RPMI7951 (cell line): ENCODE data around the gene ETV4. TPM values are rescaled to one million over a fixed set of nuclear protein-coding genes. Genes with fewer than 3 reads are reported as not detected.
"Not testable (repeated sequence)": the region's sequence is repeated elsewhere in the genome, so short reads cannot be mapped to it uniquely, and the experiment has no call there.

Source experiments
- DNase-seq: peaks from one replicate; pipeline ENCODE4 v3.0.0-alpha.2; 2012; ENCODE audit warnings: low read depth
- total RNA-seq: library from RNA; depleted of rRNA; stranded (reverse); fragments of >200 nt; shearing (Covaris generic); gene quantifications from 2 replicates; pipeline ENCODE4 v1.2.3, GENCODE V29; 2014; rRNA removed

The ETV4 gene
- total RNA-seq, 1 experiment from 2014 or later: 44.2 TPM

- peak; percentile 39 for DNase-seq
Observed at GRCh38 chr17:43517615-43518386, 28.3 kb downstream of the ETV4 start.

- no peak for DNase-seq
Observed at GRCh38 chr17:43517161-43517560, 29.0 kb downstream of the ETV4 start.

- no peak for DNase-seq
Observed at GRCh38 chr17:43515656-43516055, 30.5 kb downstream of the ETV4 start.

- DNase-seq: not testable (repeated sequence)
Observed at GRCh38 chr17:43511199-43511598, 34.9 kb downstream of the ETV4 start.

- DNase-seq: not testable (repeated sequence)
Observed at GRCh38 chr17:43509440-43509839, 36.7 kb downstream of the ETV4 start.

- DNase-seq: no peak
Observed at GRCh38 chr17:43490621-43491020, 55.5 kb downstream of the ETV4 start.

GRCh38 chr17:43483674-43484551, 62.2 kb downstream of the ETV4 start, which contains the start of gene DHX8:
Gene DHX8 (plus strand): TSS chr17:43483975. CDS start chr17:43484038, 63 bp downstream.
- peak; percentile 98 for DNase-seq

GRCh38 chr17:43482103-43483012, 63.8 kb downstream of the ETV4 start:
- DNase-seq: no peak

GRCh38 chr17:43479948-43480347, 66.2 kb downstream of the ETV4 start:
- DNase-seq: no peak

Other genes with a start within 250 kb of the ETV4 start
- gene ARL4D, start 147.3 kb downstream of the ETV4 start, total RNA-seq: 16.3 and 22.0 TPM in 2 replicates
- gene DHX8, start 62.4 kb downstream of the ETV4 start, total RNA-seq: 27.4 and 36.4 TPM in 2 replicates
- gene MEOX1, start 115.6 kb upstream of the ETV4 start, total RNA-seq: under 0.01 TPM in 1 of 2 replicates, not detected in the other
- gene SOST, start 212.5 kb upstream of the ETV4 start, total RNA-seq: not detected in 2 replicates
- gene DUSP3, start 232.6 kb upstream of the ETV4 start, total RNA-seq: 32.3 and 32.4 TPM in 2 replicates
- not detected in 2 replicates for gene CFAP97D1, start 234.1 kb upstream of the ETV4 start, total RNA-seq